Left kidney (tissue), 2 donors: Measurements from ENCODE around the gene SUCNR1. TPM values are rescaled to one million over a fixed set of nuclear protein-coding genes. Genes with fewer than 3 reads are reported as not detected.
"Not testable (repeated sequence)": the region's sequence is repeated elsewhere in the genome, so short reads cannot be mapped to it uniquely, and the experiment has no call there.

Source experiments
- DNase-seq: peaks from one replicate; pipeline ENCODE4 v3.0.0-alpha.2; 2013
- polyA plus RNA-seq: library from polyadenylated mRNA; unstranded; fragments of 120-200 nt; gene quantifications from one replicate; pipeline ENCODE4 v1.2.1, GENCODE V29; 2013; ENCODE audit not compliant: insufficient read length

SUCNR1 gene
- polyA plus RNA-seq, 1 donor: 8.0 TPM

- no peak for DNase-seq
These were observed 4.3 kb upstream of the SUCNR1 start for GRCh38 chr3:151869181-151869580.

DNA sequence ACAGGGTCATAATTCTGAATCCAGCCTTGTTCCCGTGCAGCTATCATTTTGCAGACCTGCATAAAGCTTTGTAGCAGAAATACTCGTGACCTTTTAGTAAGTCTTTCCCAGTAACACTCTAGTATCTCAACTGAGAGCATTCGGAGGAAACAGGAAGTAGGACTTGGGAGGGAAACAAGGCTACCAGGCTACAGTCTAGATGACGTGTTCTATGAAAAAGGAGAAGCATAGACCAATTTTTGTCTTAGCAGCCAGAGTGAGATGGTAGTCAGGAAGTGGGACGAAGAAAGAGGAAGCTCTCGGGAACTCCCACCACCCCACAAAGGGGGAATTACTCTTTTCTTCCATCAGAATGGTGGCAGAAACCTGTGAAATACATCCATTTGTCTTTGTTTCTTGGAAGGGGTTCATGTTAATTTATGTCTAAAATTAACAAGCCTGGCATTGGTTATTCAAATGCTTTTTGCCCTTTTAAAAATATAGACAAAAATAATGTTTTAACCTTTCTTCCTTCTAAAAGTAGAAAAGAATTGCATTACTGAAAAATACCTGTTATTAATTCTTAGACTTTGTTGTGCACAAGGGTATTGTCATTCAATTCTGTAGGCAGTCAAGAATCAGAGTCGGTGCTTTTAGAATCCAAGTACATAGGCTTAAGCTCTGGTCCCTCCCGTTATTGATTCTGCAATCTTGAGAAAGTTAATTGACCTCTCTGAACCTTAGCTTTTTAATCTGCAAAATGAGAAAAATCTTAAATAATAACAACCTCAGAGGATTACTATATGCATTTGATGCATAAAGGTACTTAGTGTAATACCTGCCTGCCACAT lies 1.6 kb upstream of the SUCNR1 start:
- DNase-seq: no peak

GRCh38 chr3:151874079-151874478 lies 636 bp downstream of the SUCNR1 start:
- not testable (repeated sequence) for DNase-seq

- DNase-seq: no peak
These were observed 2.3 kb downstream of the SUCNR1 start for GRCh38 chr3:151875759-151876158.

GRCh38 chr3:151877269-151877668 lies 3.8 kb downstream of the SUCNR1 start:
- DNase-seq: no peak

GRCh38 chr3:151878465-151878864 lies 5.0 kb downstream of the SUCNR1 start:
- no peak for DNase-seq

DNA sequence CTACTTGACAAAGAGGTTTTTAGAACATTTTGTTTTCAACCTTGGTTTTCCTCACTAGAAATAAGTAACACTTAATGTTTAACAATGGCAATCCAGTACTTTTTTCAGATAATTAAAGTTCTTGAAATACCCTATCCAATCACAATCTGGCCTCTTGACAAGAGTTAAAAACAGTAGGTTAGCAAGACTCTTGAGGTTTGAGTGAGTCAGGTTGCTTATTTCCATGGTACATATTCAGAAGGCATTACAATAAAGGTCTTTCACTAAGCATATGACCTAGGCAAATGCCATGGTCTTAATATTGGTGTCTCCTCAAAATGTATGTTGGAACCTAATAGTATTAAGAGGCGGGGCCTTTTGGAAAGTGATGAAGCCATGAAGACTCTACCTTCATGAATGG lies 5.6 kb downstream of the SUCNR1 start:
- no peak for DNase-seq

- DNase-seq: no peak
These were observed 6.4 kb downstream of the SUCNR1 start for GRCh38 chr3:151879679-151880415.

GRCh38 chr3:151880416-151880690 lies 6.9 kb downstream of the SUCNR1 start:
- no peak for DNase-seq

DNA sequence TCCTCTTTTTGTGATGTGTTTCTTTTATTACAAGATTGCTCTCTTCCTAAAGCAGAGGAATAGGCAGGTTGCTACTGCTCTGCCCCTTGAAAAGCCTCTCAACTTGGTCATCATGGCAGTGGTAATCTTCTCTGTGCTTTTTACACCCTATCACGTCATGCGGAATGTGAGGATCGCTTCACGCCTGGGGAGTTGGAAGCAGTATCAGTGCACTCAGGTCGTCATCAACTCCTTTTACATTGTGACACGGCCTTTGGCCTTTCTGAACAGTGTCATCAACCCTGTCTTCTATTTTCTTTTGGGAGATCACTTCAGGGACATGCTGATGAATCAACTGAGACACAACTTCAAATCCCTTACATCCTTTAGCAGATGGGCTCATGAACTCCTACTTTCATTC lies 7.7 kb downstream of the SUCNR1 start:
- DNase-seq: no peak

GRCh38 chr3:151885397-151885796 lies 12.0 kb downstream of the SUCNR1 start:
- DNase-seq: not testable (repeated sequence)

- DNase-seq: not testable (repeated sequence)
These were observed 14.2 kb downstream of the SUCNR1 start for GRCh38 chr3:151887450-151888211.

- DNase-seq: no peak
These were observed 17.3 kb downstream of the SUCNR1 start for GRCh38 chr3:151890721-151891141.

GRCh38 chr3:151891721-151892120 lies 18.3 kb downstream of the SUCNR1 start:
- no peak for DNase-seq

DNA sequence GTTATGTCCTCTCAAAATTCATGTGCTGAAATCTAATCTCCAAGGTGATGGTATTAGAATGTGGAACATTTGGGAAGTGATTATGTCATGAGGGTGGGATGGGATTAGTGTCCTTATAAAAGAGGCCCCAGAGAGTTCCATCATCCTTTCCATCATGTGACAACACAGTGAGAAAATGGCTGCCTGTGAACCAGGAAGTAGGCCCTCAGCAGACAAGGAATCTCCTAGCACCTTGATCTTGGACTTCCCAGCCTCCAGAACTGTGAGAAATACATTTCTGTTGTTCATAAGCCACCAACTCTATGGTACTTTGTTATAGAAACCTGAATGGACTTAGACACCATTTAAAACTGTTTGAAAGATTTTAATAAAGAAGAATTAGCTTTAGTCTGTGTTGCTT lies 20.8 kb downstream of the SUCNR1 start:
- DNase-seq: no peak

GRCh38 chr3:151895478-151896241 lies 22.2 kb downstream of the SUCNR1 start:
- no peak for DNase-seq

GRCh38 chr3:151896246-151897012 lies 23.0 kb downstream of the SUCNR1 start:
- no peak for DNase-seq

DNA sequence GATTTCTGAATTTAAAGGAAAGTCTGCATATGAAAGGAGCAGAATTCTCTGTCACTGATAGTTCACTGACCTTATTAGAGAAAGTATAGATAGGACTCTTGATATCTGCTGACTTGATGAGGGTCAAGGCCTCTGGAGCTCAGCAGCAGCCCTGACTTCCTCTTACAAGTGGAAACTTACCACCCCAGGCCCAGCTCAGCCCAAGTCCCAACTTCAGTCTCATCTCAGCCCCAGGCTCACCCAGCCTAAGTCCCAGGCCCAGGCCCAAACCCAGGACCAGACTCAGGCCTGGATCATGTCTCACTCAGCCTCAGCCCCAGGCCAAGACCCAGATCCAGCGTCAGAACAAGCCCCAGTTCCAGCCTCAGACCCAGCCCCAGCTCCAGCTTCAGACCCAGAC lies 24.7 kb downstream of the SUCNR1 start:
- not testable (repeated sequence) for DNase-seq

- not testable (repeated sequence) for DNase-seq
These were observed 25.3 kb downstream of the SUCNR1 start for GRCh38 chr3:151898564-151899261.

GRCh38 chr3:151899996-151900395 lies 26.6 kb downstream of the SUCNR1 start:
- DNase-seq: no peak

DNA sequence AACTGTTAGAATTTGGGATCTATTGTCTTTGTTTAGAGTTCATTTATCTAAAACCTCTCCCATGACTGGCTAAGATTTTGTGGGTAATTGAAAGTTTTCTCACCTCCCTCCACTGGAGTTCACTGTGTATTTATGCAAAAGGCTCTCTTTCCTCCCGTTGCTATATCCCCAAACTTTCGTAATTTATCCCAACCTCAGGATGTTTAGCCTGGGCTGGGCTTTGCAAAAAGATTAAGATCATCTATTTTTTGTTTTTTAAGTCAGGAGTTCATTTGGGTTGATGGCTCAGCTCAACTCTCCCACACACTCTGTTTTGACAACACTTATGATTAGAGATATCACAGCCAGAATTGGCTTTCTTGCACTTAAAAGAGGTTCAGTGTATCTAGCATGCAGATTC lies 27.0 kb downstream of the SUCNR1 start:
- DNase-seq: no peak
